ENCODE data around the gene FAM83B. TPM values are rescaled to one million over a fixed set of nuclear protein-coding genes. Genes with fewer than 3 reads are reported as not detected.

Gene FAM83B
- total and polyA plus RNA-seq, 2 donors (not counting 3 experiments of a cell fraction or from before 2014, with no cell fraction given): not detected

DNA sequence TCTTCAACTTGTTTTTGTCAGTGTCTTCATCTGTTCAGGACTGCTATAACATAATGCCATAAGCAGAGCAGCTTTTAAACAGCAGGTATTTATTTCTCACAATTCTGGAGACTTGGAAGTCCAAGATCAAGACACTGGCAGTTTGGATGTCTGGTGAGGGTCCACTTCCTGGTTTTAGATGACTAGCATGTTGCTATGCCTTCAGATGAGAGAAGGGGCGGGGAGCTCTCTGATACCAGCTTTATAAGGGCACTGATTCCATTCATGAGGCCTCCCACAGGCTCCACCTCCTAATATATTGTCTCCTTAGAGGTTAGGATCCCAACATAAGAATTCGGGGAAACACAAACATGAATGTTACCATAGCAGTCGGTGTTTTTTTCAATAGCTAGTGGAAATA is 52.9 kb downstream of the FAM83B start:
- Histone ChIP-seq H3K9me3 (replicated peaks; ENCODE audit: control insufficient read depth, insufficient read depth, low read length) (no peaks in the 10 kb centered on the region), H3K4me3 (replicated peaks in 1 of 3; ENCODE audit: insufficient read depth in 1 of 3, low read depth in 1 of 3, low read length in 3 of 3) (no peak overlapping the region), H3K79me2 (ENCODE audit: control insufficient read depth, insufficient read depth, low read length) (no peaks in the 10 kb centered on the region), H3K36me3 (ENCODE audit: control insufficient read depth in 2 of 2, extremely low read depth in 1 of 2, insufficient read depth in 2 of 2, low read length in 2 of 2) (no peaks in the 10 kb centered on the region), H3K27ac (ENCODE audit: insufficient read depth, low read depth, low read length) (no peak overlapping the region), H3K4me1 (ENCODE audit: control insufficient read depth, extremely low read depth, insufficient read depth, low read length) (no peaks in the 10 kb centered on the region), H3K4me2 (ENCODE audit: insufficient read depth, low read length) (no peak overlapping the region), H4K20me1 (replicated peaks; ENCODE audit: control insufficient read depth, extremely low read depth, insufficient read depth, low read length) (no peaks in the 10 kb centered on the region), H3K9me1 (replicated peaks; ENCODE audit: control insufficient read depth, extremely low read depth, insufficient read depth, low read length) (no peaks in the 10 kb centered on the region), H3K27me3 (ENCODE audit: control insufficient read depth in 2 of 2, insufficient read depth in 2 of 2, low read length in 2 of 2) (no peaks in the 10 kb centered on the region), H3K9ac (replicated peaks; ENCODE audit: extremely low read depth, insufficient read depth, low read length) (no peak overlapping the region), H2AFZ (ENCODE audit: low read depth, low read length) (no peak overlapping the region)
- DNase-seq (ENCODE audit: low read depth, low spot score) (no peak), FAIRE-seq (no peak)
- ChIA-PET POLR2A (no interaction called here), CTCF (no interaction called here)
- no TSS peak for BruUV-seq (replicated peaks)
- intact Hi-C loops (cut with micrococcal nuclease) (no loop called here), dilution Hi-C loops (cut with MboI; ENCODE audit: extremely low pct_ligation_motif_present, low sequenced_read_pairs) (no loop called here)
- no peak for TF ChIP-seq EZH2 (IDR thresholded peaks at IDR 0.05; ENCODE audit: borderline replicate concordance, low read depth, low read length, severe bottlenecking)
- TF ChIP-seq, protein P1, sequence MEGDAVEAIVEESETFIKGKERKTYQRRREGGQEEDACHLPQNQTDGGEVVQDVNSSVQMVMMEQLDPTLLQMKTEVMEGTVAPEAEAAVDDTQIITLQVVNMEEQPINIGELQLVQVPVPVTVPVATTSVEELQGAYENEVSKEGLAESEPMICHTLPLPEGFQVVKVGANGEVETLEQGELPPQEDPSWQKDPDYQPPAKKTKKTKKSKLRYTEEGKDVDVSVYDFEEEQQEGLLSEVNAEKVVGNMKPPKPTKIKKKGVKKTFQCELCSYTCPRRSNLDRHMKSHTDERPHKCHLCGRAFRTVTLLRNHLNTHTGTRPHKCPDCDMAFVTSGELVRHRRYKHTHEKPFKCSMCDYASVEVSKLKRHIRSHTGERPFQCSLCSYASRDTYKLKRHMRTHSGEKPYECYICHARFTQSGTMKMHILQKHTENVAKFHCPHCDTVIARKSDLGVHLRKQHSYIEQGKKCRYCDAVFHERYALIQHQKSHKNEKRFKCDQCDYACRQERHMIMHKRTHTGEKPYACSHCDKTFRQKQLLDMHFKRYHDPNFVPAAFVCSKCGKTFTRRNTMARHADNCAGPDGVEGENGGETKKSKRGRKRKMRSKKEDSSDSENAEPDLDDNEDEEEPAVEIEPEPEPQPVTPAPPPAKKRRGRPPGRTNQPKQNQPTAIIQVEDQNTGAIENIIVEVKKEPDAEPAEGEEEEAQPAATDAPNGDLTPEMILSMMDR (IDR thresholded peaks at IDR 0.05; ENCODE audit: extremely low read depth in 1 of 2, insufficient read depth in 1 of 2, low read depth in 1 of 2, low read length in 2 of 2): no peak
- TF ChIP-seq, protein P2, sequence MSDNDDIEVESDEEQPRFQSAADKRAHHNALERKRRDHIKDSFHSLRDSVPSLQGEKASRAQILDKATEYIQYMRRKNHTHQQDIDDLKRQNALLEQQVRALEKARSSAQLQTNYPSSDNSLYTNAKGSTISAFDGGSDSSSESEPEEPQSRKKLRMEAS (IDR thresholded peaks at IDR 0.05; ENCODE audit: insufficient read depth, insufficient read length): no peak
- no peak for TF ChIP-seq POLR2A (IDR thresholded peaks at IDR 0.05; ENCODE audit: low read depth, low read length)
- TF ChIP-seq FOS (IDR thresholded peaks at IDR 0.05; ENCODE audit: borderline replicate concordance, insufficient read depth, low read length): no peak
- no peak for TF ChIP-seq JUN (IDR thresholded peaks at IDR 0.05; ENCODE audit: borderline replicate concordance, insufficient read depth, insufficient read length, low read depth)
- TF ChIP-seq GATA2 (IDR thresholded peaks at IDR 0.05; ENCODE audit: insufficient read depth, insufficient read length, low read depth, low read length): no peak
- no peak for TF ChIP-seq POLR2AphosphoS5 (IDR thresholded peaks at IDR 0.05; ENCODE audit: insufficient read depth, low read depth, low read length)
- no peak for TF ChIP-seq MYC (IDR thresholded peaks at IDR 0.05; ENCODE audit: low read depth, low read length)

Data from endothelial cell of umbilical vein (primary cell).